ENCODE measurements around the gene IQGAP1.
"Not testable (repeated sequence)": the region's sequence is repeated elsewhere in the genome, so short reads cannot be mapped to it uniquely, and the experiment has no call there.

Gene IQGAP1, protein sequence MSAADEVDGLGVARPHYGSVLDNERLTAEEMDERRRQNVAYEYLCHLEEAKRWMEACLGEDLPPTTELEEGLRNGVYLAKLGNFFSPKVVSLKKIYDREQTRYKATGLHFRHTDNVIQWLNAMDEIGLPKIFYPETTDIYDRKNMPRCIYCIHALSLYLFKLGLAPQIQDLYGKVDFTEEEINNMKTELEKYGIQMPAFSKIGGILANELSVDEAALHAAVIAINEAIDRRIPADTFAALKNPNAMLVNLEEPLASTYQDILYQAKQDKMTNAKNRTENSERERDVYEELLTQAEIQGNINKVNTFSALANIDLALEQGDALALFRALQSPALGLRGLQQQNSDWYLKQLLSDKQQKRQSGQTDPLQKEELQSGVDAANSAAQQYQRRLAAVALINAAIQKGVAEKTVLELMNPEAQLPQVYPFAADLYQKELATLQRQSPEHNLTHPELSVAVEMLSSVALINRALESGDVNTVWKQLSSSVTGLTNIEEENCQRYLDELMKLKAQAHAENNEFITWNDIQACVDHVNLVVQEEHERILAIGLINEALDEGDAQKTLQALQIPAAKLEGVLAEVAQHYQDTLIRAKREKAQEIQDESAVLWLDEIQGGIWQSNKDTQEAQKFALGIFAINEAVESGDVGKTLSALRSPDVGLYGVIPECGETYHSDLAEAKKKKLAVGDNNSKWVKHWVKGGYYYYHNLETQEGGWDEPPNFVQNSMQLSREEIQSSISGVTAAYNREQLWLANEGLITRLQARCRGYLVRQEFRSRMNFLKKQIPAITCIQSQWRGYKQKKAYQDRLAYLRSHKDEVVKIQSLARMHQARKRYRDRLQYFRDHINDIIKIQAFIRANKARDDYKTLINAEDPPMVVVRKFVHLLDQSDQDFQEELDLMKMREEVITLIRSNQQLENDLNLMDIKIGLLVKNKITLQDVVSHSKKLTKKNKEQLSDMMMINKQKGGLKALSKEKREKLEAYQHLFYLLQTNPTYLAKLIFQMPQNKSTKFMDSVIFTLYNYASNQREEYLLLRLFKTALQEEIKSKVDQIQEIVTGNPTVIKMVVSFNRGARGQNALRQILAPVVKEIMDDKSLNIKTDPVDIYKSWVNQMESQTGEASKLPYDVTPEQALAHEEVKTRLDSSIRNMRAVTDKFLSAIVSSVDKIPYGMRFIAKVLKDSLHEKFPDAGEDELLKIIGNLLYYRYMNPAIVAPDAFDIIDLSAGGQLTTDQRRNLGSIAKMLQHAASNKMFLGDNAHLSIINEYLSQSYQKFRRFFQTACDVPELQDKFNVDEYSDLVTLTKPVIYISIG (N-terminal part only)

DNA sequence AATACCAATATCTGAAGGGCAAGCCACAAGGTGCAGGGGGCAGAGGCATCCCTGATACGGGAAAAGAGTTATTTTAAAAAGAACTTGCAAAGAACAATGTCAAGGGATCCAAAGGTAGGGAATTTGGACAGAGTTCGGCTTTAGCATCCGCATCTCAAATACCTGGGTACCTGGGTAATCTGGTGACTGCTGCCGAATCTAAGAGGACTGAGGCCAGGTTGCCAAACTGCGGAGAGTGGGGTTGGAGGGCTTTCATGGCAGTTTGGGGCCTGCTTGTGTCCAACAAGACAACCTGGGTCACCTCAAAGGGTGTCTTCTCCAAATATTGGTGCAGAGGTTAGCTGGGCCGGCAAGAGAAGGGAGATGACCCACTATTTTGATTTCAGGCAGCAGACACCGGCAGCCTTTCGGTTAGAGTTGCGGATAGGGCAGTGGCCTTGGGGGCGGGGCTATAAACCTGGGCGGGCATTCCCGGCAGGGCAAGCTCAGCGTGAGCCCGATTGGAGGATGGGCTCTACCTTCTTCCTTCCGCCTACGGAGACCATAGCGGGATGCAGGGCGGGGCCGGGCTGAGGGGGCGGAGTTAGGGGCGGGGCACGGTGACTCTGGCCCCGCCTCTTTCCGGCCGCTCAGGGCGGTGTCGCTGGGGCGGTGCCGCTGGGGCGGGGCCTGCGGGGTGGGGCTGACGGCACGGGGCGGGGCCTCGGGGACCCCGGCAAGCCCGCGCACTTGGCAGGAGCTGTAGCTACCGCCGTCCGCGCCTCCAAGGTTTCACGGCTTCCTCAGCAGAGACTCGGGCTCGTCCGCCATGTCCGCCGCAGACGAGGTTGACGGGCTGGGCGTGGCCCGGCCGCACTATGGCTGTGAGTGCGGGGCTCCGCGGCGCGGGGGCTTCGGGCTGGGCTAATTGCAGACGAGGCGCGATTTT lies at the start of gene IQGAP1:
TSS of gene IQGAP1 (plus strand) at position 709 of the 928 bp plus-strand sequence. CDS start at position 809, 100 bp downstream.
- DNase-seq, result peak; percentile 90

DNA sequence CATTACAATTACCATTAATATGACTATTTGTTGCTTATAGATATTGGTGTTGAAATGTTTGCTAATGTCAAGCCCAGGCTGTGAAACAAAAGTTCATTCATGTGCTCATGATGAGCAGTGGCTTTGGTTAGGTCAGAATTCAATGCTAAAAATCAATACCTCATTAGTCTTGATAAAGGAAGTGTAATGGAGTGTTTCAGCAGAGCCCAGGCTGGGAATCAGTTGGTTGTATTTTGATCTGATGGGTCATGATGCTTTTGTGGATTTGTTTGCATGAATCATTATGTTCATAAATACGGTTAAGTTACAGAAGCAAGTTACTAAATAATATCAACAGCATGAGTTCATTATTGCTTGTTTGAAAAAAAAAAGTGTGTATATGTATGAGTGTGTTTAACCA lies 49.5 kb upstream of the IQGAP1 start:
- DNase-seq, result no peak

DNA sequence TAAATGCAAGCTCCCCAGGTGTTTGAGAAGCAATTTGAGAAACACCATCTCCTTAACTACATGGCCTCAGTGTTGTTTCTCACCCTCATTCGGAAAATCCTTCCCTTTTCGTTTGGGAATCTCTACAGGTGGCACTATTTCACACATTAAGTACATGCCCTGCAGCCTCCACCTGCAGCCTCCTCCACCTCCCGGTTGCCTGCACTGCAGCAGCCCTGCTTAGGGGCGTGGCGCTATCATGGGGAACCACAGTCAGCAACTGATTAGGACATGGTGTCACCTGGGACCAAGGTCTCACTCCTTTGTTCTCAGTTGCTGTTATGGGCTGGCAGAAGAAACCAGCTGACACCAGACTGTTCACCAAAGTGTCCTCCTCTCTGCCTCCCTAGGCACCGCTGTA lies 47.7 kb upstream of the IQGAP1 start:
- DNase-seq, result no peak

DNA sequence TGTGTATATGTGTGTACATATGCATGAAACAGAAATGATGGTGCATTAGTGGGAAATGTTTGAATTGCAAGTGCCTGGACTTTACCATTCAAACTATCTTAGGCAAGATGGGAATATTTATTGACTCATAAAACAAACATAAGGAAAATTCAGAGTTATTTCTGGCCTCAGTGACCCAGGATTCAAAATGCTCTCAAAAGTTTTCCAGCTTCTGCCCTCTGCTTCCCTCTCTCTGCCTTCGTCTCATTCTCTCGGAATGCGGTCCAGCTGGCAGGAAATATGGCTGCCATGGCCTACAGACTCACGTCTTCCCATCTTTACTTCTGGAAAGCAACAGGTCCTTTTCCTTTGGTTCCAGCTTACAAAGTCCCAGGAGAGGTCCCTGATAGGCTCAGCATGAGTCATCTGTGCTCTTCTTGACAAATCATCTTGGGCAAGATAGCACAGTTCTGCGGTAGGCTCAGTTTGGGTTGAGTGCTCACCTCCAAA lies 44.7 kb upstream of the IQGAP1 start:
- no peak for DNase-seq

DNA sequence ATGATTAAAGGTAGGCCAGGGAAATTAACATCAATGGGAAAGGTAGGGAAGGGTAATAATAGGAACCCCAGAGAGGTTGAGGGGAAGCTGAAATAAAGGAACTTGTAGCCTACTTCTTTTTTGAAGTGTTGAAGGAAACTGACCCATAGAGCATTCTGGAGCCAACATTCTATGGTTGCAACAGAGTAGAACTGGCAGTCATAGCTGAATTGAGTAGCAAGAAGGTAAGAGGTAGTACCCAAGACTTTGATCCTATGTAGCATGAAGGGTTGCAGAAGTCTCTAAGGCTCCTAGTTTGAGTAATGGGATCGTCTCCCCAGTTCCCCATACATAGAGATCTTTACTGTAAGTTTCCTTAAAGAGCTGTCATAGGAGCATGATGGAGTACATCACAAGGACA lies 43.4 kb upstream of the IQGAP1 start:
- no peak for DNase-seq

DNA sequence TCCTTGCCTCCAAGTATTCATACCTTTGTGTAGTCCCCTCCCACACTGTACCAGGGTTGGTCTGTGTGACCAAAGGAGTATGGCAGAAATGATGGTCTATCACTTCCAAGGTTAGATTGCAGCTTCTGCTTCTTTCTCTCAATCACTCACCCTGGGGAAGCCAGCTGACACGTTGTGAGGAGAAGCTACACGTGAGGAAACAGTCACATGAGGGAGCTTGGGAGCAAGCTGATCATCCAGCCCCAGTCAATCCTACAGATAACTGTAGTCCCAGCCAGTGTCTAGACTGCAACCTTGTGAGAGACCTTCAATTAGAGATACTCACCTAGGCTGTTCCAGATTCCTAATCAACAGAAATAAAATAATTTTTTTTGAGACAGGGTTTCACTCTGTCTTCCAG lies 42.2 kb upstream of the IQGAP1 start:
- DNase-seq, result no peak

DNA sequence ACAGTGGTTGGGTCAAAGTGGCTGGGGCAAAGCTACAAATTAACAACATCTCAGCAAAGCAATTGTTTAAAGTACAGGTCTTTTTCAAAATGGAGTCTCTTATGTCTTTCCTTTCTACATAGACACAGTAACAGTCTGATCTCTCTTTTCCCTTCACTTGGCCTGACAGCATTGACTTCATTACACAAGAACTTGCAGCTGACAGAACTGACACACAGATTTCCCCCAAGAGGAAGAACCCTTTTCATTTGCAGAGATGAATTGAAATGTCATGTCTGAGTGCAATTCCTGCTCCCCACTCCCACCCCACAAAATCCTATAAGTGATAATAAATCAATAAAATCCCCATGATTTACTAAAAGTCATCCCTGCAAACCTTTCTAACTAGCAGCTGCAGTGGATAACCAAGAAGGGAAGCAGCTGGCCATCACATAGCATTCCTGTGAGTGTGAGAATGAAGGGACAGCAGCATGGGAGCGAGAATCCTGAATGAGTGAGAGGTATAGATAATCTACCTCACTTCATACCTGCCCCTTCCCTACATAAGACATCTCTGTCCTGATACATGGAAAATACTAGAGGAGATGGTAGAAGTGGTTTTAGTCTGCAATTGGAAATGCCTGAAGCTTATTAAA lies 40.5 kb upstream of the IQGAP1 start:
- not testable (repeated sequence) for DNase-seq

DNA sequence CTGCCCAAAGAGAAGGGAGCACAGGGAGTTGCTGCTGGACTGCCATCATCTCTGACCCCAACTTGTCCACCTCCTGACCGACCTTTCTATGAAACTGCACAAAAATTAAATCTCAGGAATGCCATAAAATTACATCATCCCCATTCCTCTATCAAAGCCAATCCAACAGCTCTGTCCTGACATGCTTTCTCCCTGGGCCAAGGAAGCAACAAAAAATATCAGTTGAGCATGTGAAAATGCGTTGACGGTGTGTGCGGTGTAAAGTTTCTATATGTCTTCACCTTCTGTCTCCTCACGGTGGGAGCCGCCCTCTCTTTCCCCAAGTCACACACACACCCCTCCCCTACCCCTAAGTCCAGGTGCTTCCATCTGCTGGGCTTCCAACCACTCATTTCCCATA lies 39.6 kb upstream of the IQGAP1 start:
- no peak for DNase-seq

DNA sequence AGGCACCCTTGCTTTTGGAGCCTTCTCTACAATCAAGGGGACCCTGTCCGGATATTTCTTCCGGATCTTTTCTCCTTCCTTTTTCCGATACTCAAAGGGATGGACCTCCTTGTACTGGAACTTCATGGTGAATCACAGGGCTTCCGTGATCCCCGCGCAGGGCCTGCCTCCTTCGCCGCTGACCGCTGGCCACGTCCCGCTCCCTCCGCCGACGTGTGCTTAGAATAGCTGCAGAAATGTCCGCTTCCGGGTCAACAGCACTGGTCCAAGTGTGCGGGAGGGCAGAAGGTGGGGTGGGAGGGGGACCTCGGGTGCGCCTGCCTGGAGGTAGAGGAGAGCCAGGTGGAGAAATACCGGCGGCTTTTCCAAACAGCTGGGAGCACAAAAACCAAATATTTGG lies 39.0 kb upstream of the IQGAP1 start:
- DNase-seq, result no peak

DNA sequence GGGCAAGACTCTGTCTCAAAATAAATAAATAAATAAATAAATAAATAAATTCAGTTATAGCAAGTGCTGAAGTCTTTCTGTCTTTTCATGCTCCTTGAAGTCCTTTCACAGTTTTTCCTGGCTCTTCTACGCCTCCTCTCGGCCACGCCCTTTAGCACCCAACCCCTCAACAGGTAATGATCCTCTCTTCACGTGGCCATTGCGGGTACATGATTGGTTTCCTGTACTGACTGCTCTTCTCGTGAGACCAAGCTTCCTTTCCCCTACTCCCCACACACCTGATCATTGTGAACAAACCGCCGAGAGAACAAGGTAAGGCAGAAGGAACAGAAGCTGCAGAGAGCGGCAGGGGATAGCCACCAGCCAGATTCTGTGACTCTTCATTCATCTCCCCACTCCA lies 38.2 kb upstream of the IQGAP1 start:
- no peak for DNase-seq

DNA sequence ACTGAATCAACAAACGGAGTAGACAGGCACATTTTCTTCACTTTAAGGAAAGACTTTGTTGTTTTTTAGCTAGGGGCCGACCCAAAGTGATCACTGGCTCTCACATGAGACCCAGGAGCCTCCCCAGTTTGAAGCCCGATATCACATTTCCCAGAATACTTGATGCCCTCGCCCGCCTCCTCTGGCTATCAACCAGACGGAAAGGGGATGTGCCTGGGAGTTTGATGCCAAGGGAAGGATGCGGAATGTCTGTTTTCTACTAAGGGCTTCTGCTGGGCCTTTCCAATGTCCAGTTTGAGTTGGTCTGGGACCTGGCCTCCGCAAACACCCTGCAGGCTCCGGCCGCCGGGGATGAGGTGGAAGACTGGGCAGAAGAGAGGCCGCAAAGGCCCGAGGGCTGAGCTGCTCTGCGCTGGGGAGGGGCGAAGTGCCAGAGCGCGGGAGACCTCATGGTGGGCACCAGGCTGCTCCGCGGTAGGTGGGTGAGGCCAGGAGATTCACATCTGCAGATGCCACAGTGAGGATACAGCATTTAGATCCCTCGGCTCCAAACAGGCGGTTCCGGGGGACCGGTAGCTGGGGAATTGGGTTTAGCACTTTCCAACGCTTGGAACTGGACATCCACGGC lies 36.4 kb upstream of the IQGAP1 start:
- DNase-seq, result no peak

DNA sequence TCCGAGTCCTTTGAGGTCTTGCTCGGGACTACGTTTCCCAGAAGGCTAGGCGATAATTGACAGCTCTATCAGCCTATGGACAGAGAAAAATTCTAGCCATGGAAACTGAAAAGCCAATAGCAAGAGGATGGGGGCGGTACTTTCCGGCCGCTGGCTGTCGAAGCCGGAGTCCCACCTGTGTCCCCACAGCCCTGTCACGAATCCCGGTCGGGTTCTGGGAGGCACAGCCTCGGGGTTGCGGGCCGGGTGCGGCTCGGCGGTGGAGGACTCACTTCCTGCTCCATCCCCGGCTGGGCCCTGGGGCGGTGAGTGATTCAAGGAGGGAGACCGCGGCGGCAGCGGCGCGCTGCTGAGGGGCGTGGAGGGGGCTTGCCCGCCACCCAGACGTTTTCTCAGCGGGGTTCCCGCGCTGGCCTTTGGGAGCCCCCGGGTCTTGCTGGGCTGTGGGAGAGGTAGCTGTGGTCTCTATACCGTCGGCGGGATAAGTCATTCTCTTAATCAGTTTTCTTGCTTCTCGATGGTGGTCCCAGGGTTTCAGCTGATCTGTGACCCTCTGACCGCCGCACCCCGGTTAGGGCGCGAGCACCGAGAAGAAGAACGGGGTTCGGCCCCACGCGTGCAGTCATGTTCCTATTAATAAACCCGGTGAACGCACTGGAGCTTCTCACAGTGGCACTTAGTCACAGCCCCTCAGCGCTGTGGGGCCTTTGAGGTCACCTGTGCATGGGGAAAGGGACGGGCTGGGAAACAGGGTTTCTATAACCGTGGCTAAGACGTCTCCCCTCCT lies 35.7 kb upstream of the IQGAP1 start, which contains the start of gene ZNF774:
TSS of gene ZNF774 (plus strand) at position 178 of the 787 bp plus-strand sequence. CDS start 2,377 bp downstream, outside the sequence.
- DNase-seq, result peak; percentile 75

DNA sequence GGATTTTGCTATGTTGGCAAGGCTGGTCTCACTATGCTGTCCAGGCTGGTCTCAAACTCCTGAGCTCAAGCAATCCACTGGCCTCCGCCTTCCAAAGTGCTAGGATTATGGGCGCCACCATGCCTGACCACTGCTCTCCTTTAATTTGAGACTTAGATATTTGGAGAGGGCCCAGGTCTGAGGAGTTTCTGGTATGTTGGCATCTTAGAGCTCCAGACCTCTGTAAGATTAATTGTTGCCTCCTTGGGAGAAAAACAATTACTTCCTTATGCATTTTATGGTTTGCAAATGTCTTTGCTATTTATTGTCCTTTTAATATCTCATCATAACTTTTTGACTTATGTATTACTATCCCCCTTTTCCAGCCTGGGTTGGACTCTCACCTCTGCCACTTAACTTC lies 33.1 kb upstream of the IQGAP1 start:
- DNase-seq, result no peak

DNA sequence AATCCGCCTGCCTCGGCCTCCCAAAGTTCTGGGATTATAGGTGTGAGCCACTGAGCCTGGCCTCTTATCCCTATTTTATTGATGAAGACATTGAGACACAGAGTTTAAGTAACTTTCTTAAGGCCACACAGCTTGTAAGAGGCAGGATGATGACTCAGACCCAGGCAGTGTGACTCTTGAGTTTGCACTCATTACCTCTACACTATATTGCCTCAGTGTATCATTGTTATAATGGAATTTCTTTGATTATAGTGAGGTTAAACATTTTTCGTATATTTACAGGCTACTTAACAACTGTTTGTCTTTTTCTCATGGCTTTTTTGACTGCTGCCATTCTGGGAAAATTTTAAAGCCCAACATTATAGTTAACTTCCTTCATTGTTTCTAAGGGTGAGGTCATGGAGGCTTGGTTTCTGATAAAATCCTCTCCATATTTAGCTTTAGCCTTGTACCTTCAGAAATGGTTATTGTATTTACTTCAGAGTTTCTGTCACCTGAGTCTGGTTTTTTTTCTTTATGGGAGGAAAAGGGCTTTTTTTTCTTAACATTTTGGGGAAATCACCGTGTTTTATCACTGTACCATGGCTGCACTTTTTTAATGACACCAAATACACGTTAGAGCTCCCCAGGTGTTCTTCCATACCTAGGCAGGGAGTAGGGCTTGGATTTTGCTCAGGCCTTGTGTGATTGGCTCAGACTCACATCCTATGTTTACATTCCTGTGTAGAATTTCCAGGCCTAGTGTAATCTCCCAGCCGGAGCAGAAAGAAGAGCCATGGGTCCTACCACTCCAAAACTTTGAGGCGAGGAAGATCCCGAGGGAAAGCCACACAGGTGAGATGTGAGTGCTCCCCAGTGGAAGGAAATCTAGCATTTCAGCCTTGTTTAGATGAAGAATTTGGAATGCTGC lies 29.7 kb upstream of the IQGAP1 start:
- DNase-seq, result no peak

DNA sequence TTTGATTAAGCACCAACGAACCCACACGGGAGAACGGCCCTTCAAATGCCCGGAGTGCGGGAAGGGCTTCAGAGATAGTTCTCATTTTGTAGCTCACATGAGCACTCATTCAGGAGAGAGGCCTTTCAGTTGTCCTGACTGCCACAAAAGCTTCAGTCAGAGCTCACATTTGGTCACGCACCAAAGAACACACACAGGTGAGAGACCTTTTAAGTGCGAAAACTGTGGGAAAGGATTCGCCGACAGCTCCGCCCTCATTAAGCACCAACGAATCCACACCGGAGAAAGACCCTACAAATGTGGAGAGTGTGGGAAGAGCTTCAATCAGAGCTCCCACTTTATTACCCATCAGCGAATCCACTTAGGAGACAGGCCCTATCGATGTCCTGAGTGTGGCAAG lies 27.3 kb upstream of the IQGAP1 start:
- no peak for DNase-seq

DNA sequence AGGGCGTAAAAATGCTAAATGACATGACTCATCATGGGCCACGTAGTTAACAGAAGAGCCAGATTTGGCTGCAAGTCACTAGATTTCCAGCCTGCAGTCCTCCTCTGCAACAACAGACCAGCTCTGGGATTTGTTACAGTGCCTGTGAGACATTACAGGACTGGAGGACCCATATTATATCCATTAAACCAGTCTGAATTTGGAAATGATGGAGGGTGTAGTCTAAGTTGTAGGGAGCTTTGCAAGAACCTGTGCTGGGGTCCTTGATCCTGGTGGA lies 25.2 kb upstream of the IQGAP1 start:
- DNase-seq, result no peak

DNA sequence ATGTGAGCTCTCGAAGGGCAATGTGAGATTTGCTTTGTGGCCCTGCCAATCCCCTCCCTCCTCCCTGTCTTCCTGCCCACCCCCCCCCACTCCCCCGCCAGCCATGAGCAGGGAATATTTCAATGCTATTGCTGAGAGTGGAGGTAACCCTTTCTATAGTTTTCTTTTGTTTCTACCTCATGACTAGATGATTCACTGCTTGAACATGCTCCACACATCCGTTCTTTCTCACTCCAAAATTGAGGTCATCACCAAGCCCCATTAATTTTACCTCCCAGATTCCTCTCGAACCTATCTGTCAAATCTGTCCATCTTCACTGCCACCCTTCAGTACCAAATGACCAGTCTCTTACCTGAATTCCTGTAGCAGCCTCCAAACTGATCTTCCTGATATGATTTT lies 23.8 kb upstream of the IQGAP1 start:
- DNase-seq, result no peak

DNA sequence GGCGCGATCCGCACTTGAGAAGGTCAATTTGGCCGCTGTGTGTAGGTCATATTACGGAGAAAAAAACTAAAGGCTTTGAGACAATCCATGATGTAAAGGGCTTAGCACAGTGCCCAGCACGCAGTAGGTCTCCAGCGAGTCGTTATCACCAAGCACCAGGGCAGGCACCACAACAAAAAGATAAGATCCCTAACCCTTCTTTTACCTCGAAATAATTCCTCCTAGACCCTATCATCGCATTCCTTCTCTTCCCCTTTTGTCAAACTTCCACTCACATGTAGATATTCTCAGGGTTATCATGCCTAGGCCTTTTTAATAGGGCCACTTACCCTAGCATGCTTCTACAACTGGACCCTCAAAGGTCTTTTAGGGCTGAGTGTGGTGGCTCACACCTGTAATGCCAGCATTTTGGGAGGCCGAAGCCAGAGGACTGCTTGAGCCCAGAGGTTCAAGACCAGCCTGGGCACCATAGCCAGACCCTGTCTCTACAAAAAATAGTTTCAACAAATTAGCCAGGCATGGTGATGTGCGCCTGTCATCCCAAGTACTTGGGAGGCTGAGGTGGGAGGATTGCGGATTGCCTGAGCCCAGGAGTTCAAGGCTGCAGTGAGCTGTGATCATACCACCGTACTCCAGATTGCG lies 22.5 kb upstream of the IQGAP1 start:
- DNase-seq, result no peak

Data from GOT3 (cell line).